Spleen (tissue), 11 donors: ENCODE measurements around the gene CORIN. TPM values are rescaled to one million over a fixed set of nuclear protein-coding genes. Genes with fewer than 3 reads are reported as not detected.
"Not testable (repeated sequence)": the region's sequence is repeated elsewhere in the genome, so short reads cannot be mapped to it uniquely, and the experiment has no call there.

Experiments
- DNase-seq: peaks from one replicate; pipeline ENCODE4 v3.0.0-alpha.2; 2020
- H3K27ac ChIP-seq, 8 donors: fragments of 200-600 bp; sonication (generic) in 7 of 8; 1 replicate in 4 of 8; 2 replicates in 4 of 8; pipeline versions ENCODE4 v1.5.0 to v1.8.0; 2016 to 2021; ENCODE audit warnings: inconsistent platforms in 4 of 8, mild to moderate bottlenecking in 4 of 8, moderate library complexity in 1 of 8
- H3K27me3 ChIP-seq, 7 donors: fragments of 200-600 bp; sonication (generic) in 6 of 7; replicated peaks in 1 of 7; 1 replicate in 4 of 7; 2 replicates in 3 of 7; pipeline versions ENCODE4 v1.5.0 to v1.8.0; 2016 to 2021; ENCODE audit warnings: inconsistent platforms in 3 of 7, mild to moderate bottlenecking in 1 of 7
- H3K36me3 ChIP-seq, 6 donors: fragments of 200-600 bp; sonication (generic) in 5 of 6; 1 replicate in 4 of 6; 2 replicates in 2 of 6; pipeline versions ENCODE4 v1.5.0 to v1.8.0; 2016 to 2021; ENCODE audit warnings: inconsistent platforms in 2 of 6
- H3K4me1 ChIP-seq, 6 donors: fragments of 200-600 bp; sonication (generic) in 5 of 6; 1 replicate in 3 of 6; 2 replicates in 3 of 6; pipeline versions ENCODE4 v1.5.0 to v1.8.0; 2016 to 2021; ENCODE audit warnings: inconsistent platforms in 3 of 6
- H3K4me3 ChIP-seq, 8 donors: fragments of 200-600 bp; sonication (generic) in 7 of 8; 1 replicate in 4 of 8; 2 replicates in 4 of 8; pipeline versions ENCODE4 v1.5.0 to v1.8.0; 2016 to 2021; ENCODE audit warnings: inconsistent platforms in 4 of 8, mild to moderate bottlenecking in 4 of 8, moderate library complexity in 2 of 8
- H3K9me3 ChIP-seq, 8 donors: fragments of 200-600 bp; sonication (generic) in 7 of 8; 1 replicate in 4 of 8; 2 replicates in 4 of 8; pipeline versions ENCODE4 v1.5.0 to v1.8.0; 2016 to 2021; ENCODE audit warnings: inconsistent platforms in 4 of 8
- CTCF ChIP-seq, 11 experiments: fragments of 200-600 bp in 7 of 11; fragments of 450-650 bp in 4 of 11; sonication (generic) in 4 of 11; IDR thresholded peaks in 8 of 11; conservative IDR thresholded peaks in 3 of 11; 1 replicate in 7 of 11; 2 replicates in 4 of 11; pipeline versions ENCODE4 v1.4.0 to v1.8.0; 2016 to 2021; ENCODE audit warnings: antibody characterized with exemption in 11 of 11, inconsistent platforms in 4 of 11, mild to moderate bottlenecking in 1 of 11
- POLR2A ChIP-seq, 3 donors: fragments of 450-650 bp; IDR thresholded peaks; one replicate each; pipeline ENCODE4 v1.5.1; 2017; ENCODE audit warnings: antibody characterized with exemption in 3 of 3, mild to moderate bottlenecking in 1 of 3
- POLR2AphosphoS5 ChIP-seq, 3 donors: sonication (generic); formaldehyde crosslinking; IDR thresholded peaks; one replicate each; pipeline ENCODE4 v1.5.1; 2017; ENCODE audit warnings: antibody characterized with exemption in 3 of 3
- WGBS, 5 donors: extraction: QIAGEN DNeasy Blood & Tissue Kit in 3 of 5; methylation state at CpG; one replicate each; pipeline versions ENCODE4 v1.1.5 to v1.1.7; 2013 to 2018; 5-methylcytosine and 5-hydroxymethylcytosine counted together
- intact Hi-C: fragments of 100-400 bp; cut with DNase I; formaldehyde crosslinking; loops from one replicate; pipeline ENCODE4 v1.15.0; 2023; ENCODE audit warnings: low total_unique reads
- polyA plus RNA-seq, 3 donors: library from polyadenylated mRNA; stranded (reverse); fragments of 200-250 nt; gene quantifications; one replicate each; pipeline ENCODE4 v1.2.1, GENCODE V29; 2013
- total RNA-seq, 7 donors: library from RNA; depleted of rRNA in 3 of 7; stranded (reverse); fragments of >200 nt in 3 of 7; fragmentation: NEBNext Ultra II Directional in 4 of 7; extraction: Animal tissue kit (Norgen Biotek cat#: 25700) in 4 of 7; gene quantifications; one replicate each; pipeline versions ENCODE4 v1.1.0 to v1.2.1, GENCODE V29; 2016 to 2021
- donor health status: healthy with polysubstance abuse.
- donor health status: DM: no; HTN: no; CAD: no; lungs with moderate emphysema.
- donor health status: DM: no; HTN: no; CAD: no.
- donor health status: Bipolar disorder and iron deficiency.
- donor health status: healthy.
- donor health status: DM: no; HTN: no; CAD: no.
- donor health status: DM: yes; HTN: yes; CAD: no.

CORIN gene
- total and polyA plus RNA-seq, 10 donors = 0.23 to 12.3 (median 0.85) TPM

- TF ChIP-seq CTCF (IDR thresholded peaks at IDR 0.05 in 8 of 11, conservative IDR thresholded peaks at IDR 0.05 in 3 of 11) = no peak
- TF ChIP-seq POLR2A (IDR thresholded peaks at IDR 0.05) = no peak
- TF ChIP-seq POLR2AphosphoS5 (IDR thresholded peaks at IDR 0.05) = no peak
- intact Hi-C loops = loop anchor here (10.0 kb wide), 1 partner anchor 97 kb away; the partner anchor contains the start of gene COMMD8
These were observed 276.5 kb downstream of the CORIN start for GRCh38 chr4:47561331-47561730.

GRCh38 chr4:47560682-47561081 lies 277.2 kb downstream of the CORIN start:
- peak overlapping the region in 1 of 8 donors; percentile 18 for H3K27ac ChIP-seq
- WGBS, 5 donors = 95 to 100% (median 97%) methylated on average over 1 of the region's 1 CpG
- DNase-seq = no peak
- intact Hi-C loops = loop anchor here (10.0 kb wide), 1 partner anchor 96 kb away; the partner anchor contains the start of gene COMMD8
- no peak overlapping the region for H3K4me3 ChIP-seq
- no peaks in the 10 kb centered on the region for H3K9me3 ChIP-seq
- TF ChIP-seq CTCF (IDR thresholded peaks at IDR 0.05 in 8 of 11, conservative IDR thresholded peaks at IDR 0.05 in 3 of 11) = no peak
- no peak for TF ChIP-seq POLR2A (IDR thresholded peaks at IDR 0.05)
- no peak for TF ChIP-seq POLR2AphosphoS5 (IDR thresholded peaks at IDR 0.05)
- H3K36me3 ChIP-seq = peaks cover 0 to 78% (median 15%) of the 10 kb centered on the region in 6 donors
- H3K4me1 ChIP-seq = peaks cover 0 to 11% (median 8%) of the 10 kb centered on the region in 6 donors
- H3K27me3 ChIP-seq = no peaks in the 10 kb centered on the region

More at GRCh38 chr4:47561331-47561730, 276.5 kb downstream of the CORIN start:
- 32 to 83% (median 72%) methylated on average over 1 of the region's 1 CpG for WGBS, 5 donors
- peaks cover 0 to 73% (median 15%) of the 10 kb centered on the region in 6 donors for H3K36me3 ChIP-seq
- no peak for DNase-seq
- no peaks in the 10 kb centered on the region for H3K27me3 ChIP-seq
- peaks cover 0 to 11% (median 8%) of the 10 kb centered on the region in 6 donors for H3K4me1 ChIP-seq
- peak overlapping the region in 1 of 8 donors; percentile 18 for H3K27ac ChIP-seq
- H3K4me3 ChIP-seq = no peak overlapping the region
- no peaks in the 10 kb centered on the region for H3K9me3 ChIP-seq

GRCh38 chr4:47557255-47557654 lies 280.6 kb downstream of the CORIN start:
- Histone ChIP-seq H3K4me3 (no peak overlapping the region), H3K36me3 (peaks cover 0 to 85% (median 21%) of the 10 kb centered on the region in 6 donors), H3K27me3 (no peaks in the 10 kb centered on the region), H3K9me3 (no peaks in the 10 kb centered on the region), H3K27ac (no peak overlapping the region), H3K4me1 (no peaks in the 10 kb centered on the region)
- intact Hi-C loops = no loop called here
- DNase-seq = no peak
- 96 to 100% (median 99%) methylated on average over 2 of the region's 2 CpGs for WGBS, 5 donors
- TF ChIP-seq POLR2A (IDR thresholded peaks at IDR 0.05) (no peak), POLR2AphosphoS5 (IDR thresholded peaks at IDR 0.05) (no peak), CTCF (IDR thresholded peaks at IDR 0.05 in 8 of 11, conservative IDR thresholded peaks at IDR 0.05 in 3 of 11) (no peak)

GRCh38 chr4:47555920-47556319 lies 281.9 kb downstream of the CORIN start:
- H3K27ac ChIP-seq, DNase-seq, H3K27me3 ChIP-seq, intact Hi-C loops, H3K9me3 ChIP-seq, H3K4me1 ChIP-seq, H3K4me3 ChIP-seq: not testable (repeated sequence)
- WGBS, 5 donors = 80 to 99% (median 96%) methylated on average over 3 of the region's 3 CpGs
- peaks cover 0 to 87% (median 15%) of the 10 kb centered on the region in 6 donors for H3K36me3 ChIP-seq
